Measurements from ENCODE around the gene CPT1B.

Gene CPT1B

DNA sequence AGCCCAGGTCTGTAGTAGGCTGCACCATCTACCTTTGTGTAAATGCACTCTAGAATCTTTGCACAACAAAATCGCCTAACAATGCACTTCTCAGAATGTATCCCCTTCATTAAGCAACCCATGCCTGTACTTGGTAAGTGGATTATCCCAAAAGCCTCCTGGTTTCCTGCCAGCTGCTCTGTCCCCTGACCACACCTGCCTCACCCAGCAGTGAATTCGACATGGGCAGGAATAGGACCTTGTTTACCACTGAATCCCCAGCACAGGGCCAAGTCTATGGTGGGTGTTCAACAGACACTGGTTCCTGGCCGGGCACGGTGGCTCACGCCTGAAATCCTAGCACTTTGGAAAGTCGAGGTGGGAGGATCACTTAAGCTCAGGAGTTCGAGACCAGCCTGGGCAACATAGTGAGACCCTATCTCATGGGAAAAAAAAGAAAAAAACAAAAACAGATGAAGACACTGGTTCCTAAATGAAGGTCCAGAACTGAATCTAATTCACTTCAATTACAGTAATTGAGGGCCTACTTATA lies 10.4 kb downstream of the CPT1B start:
- H3K9me3 ChIP-seq = no peaks in the 10 kb centered on the region
- DNase-seq = no peak
- H3K27ac ChIP-seq = no peak overlapping the region
- TF ChIP-seq CTCF (IDR thresholded peaks at IDR 0.05) = no peak
- intact Hi-C loops (cut with DNase I; ENCODE audit: low total_unique reads) = no loop called here
- H3K27me3 ChIP-seq = no peaks in the 10 kb centered on the region
- H3K4me1 ChIP-seq = peaks cover 0 to 11% (median 7%) of the 10 kb centered on the region in 4 donors
- peaks cover 0 to 43% (median 0%) of the 10 kb centered on the region in 3 donors for H3K36me3 ChIP-seq
- H3K4me3 ChIP-seq = no peak overlapping the region

GRCh38 chr22:50564289-50564688 lies 13.9 kb downstream of the CPT1B start:
- no peak overlapping the region for H3K27ac ChIP-seq
- H3K4me1 ChIP-seq = peaks cover 0 to 11% (median 7%) of the 10 kb centered on the region in 4 donors
- H3K9me3 ChIP-seq = no peaks in the 10 kb centered on the region
- H3K36me3 ChIP-seq = peaks cover 0 to 9% (median 0%) of the 10 kb centered on the region in 3 donors
- intact Hi-C loops (cut with DNase I; ENCODE audit: low total_unique reads) = no loop called here
- no peak for TF ChIP-seq CTCF (IDR thresholded peaks at IDR 0.05)
- no peak for DNase-seq
- H3K4me3 ChIP-seq = no peak overlapping the region
- H3K27me3 ChIP-seq = peaks cover 0 to 3% of the 10 kb centered on the region in 2 donors

DNA sequence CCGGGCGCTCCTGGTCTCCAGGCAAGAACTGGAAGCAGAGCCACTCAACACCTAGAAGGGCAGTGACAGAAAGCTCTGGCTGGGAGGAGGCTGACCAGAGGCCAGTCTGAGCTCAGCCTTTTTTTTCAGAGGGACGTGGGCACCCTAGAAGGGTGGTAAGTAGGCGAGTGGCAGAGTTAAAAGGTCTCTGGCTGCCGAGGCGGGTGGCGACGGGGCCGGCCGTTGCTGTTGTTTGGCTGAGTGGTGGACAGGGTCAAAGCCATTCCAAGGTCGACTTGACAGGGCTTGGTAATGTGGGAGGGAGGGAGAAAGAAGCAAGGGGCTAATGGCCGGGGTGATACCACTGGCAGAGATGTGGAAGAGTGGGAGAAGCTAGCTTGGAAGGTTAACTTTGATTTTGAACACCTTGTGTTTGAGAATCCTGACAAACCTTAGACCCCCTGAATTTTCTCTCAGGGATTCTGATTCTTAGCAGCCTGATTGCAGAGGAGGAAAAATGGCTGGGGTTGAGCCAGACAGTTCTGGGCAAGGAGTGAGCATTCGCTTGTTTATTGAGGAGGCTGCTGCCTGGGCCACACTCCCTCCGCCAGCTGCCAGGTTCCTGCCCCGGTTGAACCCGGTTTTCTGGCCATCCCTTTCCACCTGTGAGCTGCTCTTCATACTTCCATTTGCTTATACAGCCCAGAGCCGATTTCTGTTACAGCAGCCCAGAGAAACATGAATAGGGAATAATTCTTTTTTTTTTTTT lies 14.6 kb downstream of the CPT1B start:
- H3K9me3 ChIP-seq = no peaks in the 10 kb centered on the region
- H3K27ac ChIP-seq = peak overlapping the region in 1 of 2 donors; percentile 25
- intact Hi-C loops (cut with DNase I; ENCODE audit: low total_unique reads) = no loop called here
- TF ChIP-seq CTCF (IDR thresholded peaks at IDR 0.05) = no peak
- peaks cover 0 to 11% (median 7%) of the 10 kb centered on the region in 4 donors for H3K4me1 ChIP-seq
- H3K4me3 ChIP-seq = peak overlapping the region; percentile 52 to 64
- H3K27me3 ChIP-seq = peaks cover 0 to 4% of the 10 kb centered on the region in 2 donors
- H3K36me3 ChIP-seq = peaks cover 0 to 2% (median 0%) of the 10 kb centered on the region in 3 donors
- DNase-seq = no peak

- no peaks in the 10 kb centered on the region for H3K36me3 ChIP-seq
- H3K4me1 ChIP-seq = peaks cover 0 to 11% (median 7%) of the 10 kb centered on the region in 4 donors
- H3K27ac ChIP-seq = peak within 1 kb of the TSS in 1 of 2 donors; percentile 25
- peak; percentile 92 to 97 for TF ChIP-seq CTCF (IDR thresholded peaks at IDR 0.05)
- peaks cover 0 to 10% of the 10 kb centered on the region in 2 donors for H3K27me3 ChIP-seq
- intact Hi-C loops (cut with DNase I; ENCODE audit: low total_unique reads) = no loop called here
- peak; percentile 95 to 97 for DNase-seq
- H3K4me3 ChIP-seq = peak within 1 kb of the TSS; percentile 52 to 64
- no peaks in the 10 kb centered on the region for H3K9me3 ChIP-seq
Measured at GRCh38 chr22:50562523-50563412, 15.5 kb downstream of the CPT1B start, which contains the start of gene SYCE3. Gene SYCE3, minus strand, starts transcription at chr22:50562919. Its CDS starts 6,514 bp downstream, at chr22:50556405.
